Endothelial cell of umbilical vein (primary cell): Measurements from ENCODE around the gene MECP2. TPM values are rescaled to one million over a fixed set of nuclear protein-coding genes. Genes with fewer than 3 reads are reported as not detected.

Experiments used
- BruUV-seq: library from RNA; stranded (reverse); fragments of 400-500 nt; replicated peaks from 2 replicates; lab custom pipeline; 2021; lab: Mats Ljungman, UMichigan
- CTCF ChIA-PET: fragments of 300-600, 350-600 bp; sonication (Branson Sonifier 250); formaldehyde crosslinking; loops from one replicate; lab custom pipeline; 2021; ENCODE audit warnings: antibody characterized with exemption, inconsistent platforms; lab: Charles Lee
- POLR2A ChIA-PET: fragments of 300-600, 350-600 bp; sonication (Branson Sonifier 250); formaldehyde crosslinking; loops from one replicate; lab custom pipeline; 2021; ENCODE audit warnings: antibody characterized with exemption, inconsistent platforms; lab: Charles Lee
- DNase-seq: peaks from one replicate; pipeline ENCODE4 v3.0.0-alpha.2; 2011; ENCODE audit warnings: low read depth, low spot score
- FAIRE-seq: peaks from 2 replicates; lab custom pipeline; 2011; peaks lifted over from hg19 to GRCh38; lab: Jason Lieb, UNC
- H2AFZ ChIP-seq: 2 replicates; pipeline ENCODE4 v1.6.0; 2012; ENCODE audit warnings: low read depth, low read length, control low read depth, inconsistent platforms
- H3K27ac ChIP-seq: 2 replicates; pipeline ENCODE4 v1.5.1; 2011; ENCODE audit warnings: low read depth, mild to moderate bottlenecking, control low read depth, low read length, moderate library complexity; ENCODE audit not compliant: insufficient read depth
- H3K27me3 ChIP-seq, 2 experiments: 2 replicates each; pipeline versions ENCODE4 v1.6.0 to v1.6.1; 2011; ENCODE audit warnings: low read length in 2 of 2, mixed read lengths in 1 of 2; ENCODE audit not compliant: control insufficient read depth in 2 of 2, insufficient read depth in 2 of 2
- H3K36me3 ChIP-seq, 2 experiments: 2 replicates in 1 of 2; 3 replicates in 1 of 2; pipeline ENCODE4 v1.5.1; 2011; ENCODE audit warnings: low read length in 2 of 2, mild to moderate bottlenecking in 1 of 2, moderate library complexity in 1 of 2; ENCODE audit not compliant: control insufficient read depth in 2 of 2, insufficient read depth in 2 of 2; ENCODE audit errors: extremely low read depth in 1 of 2
- H3K4me1 ChIP-seq: 3 replicates; pipeline ENCODE4 v1.5.1; 2011; ENCODE audit warnings: mild to moderate bottlenecking, low read length; ENCODE audit not compliant: control insufficient read depth, insufficient read depth; ENCODE audit errors: extremely low read depth
- H3K4me2 ChIP-seq: 2 replicates; pipeline ENCODE4 v1.6.1; 2011; ENCODE audit warnings: low read length, control low read depth, mixed read lengths; ENCODE audit not compliant: insufficient read depth
- H3K4me3 ChIP-seq, 3 experiments: fragments of 200-600 bp in 1 of 3; sonication (generic), shearing (Covaris generic) in 1 of 3; replicated peaks in 1 of 3; 2 replicates each; pipeline ENCODE4 v1.5.1; 2011 to 2016; ENCODE audit warnings: control low read depth in 3 of 3, low read length in 3 of 3, mild to moderate bottlenecking in 2 of 3, inconsistent platforms in 1 of 3, low read depth in 1 of 3, moderate library complexity in 1 of 3; ENCODE audit not compliant: insufficient read depth in 1 of 3
- H3K79me2 ChIP-seq: 2 replicates; pipeline ENCODE4 v1.6.0; 2012; ENCODE audit warnings: low read length, inconsistent platforms; ENCODE audit not compliant: control insufficient read depth, insufficient read depth
- H3K9ac ChIP-seq: replicated peaks from 2 replicates; pipeline ENCODE3; 2011; ENCODE audit warnings: low read length, control low read depth; ENCODE audit not compliant: insufficient read depth; ENCODE audit errors: extremely low read depth
- H3K9me1 ChIP-seq: replicated peaks from 3 replicates; pipeline ENCODE4 v1.6.0; 2011; ENCODE audit warnings: mild to moderate bottlenecking, low read length; ENCODE audit not compliant: control insufficient read depth, insufficient read depth; ENCODE audit errors: extremely low read depth
- H3K9me3 ChIP-seq: replicated peaks from 2 replicates; pipeline ENCODE4 v1.5.1; 2012; ENCODE audit warnings: low read length, inconsistent platforms; ENCODE audit not compliant: control insufficient read depth, insufficient read depth
- H4K20me1 ChIP-seq: replicated peaks from 2 replicates; pipeline ENCODE3; 2011; ENCODE audit warnings: mild to moderate bottlenecking, low read length; ENCODE audit not compliant: control insufficient read depth, insufficient read depth; ENCODE audit errors: extremely low read depth
- CTCF ChIP-seq, 2 donors: IDR thresholded peaks; 1 replicate in 1 of 2; 2 replicates in 1 of 2; pipeline ENCODE4 v1.5.1; 2011; ENCODE audit warnings: low read length in 2 of 2, mild to moderate bottlenecking in 2 of 2, moderate library complexity in 2 of 2, control low read depth in 1 of 2, inconsistent platforms in 1 of 2, low read depth in 1 of 2; ENCODE audit not compliant: insufficient read depth in 1 of 2; ENCODE audit errors: extremely low read depth in 1 of 2
- EZH2 ChIP-seq: IDR thresholded peaks from 2 replicates; pipeline ENCODE4 v1.6.1; 2012; ENCODE audit warnings: borderline replicate concordance, low read depth, mild to moderate bottlenecking, moderate library complexity, low read length, inconsistent platforms; ENCODE audit not compliant: severe bottlenecking
- FOS ChIP-seq: IDR thresholded peaks from 2 replicates; pipeline ENCODE4 v1.6.1; 2011; ENCODE audit warnings: mild to moderate bottlenecking, low read length, moderate library complexity, borderline replicate concordance; ENCODE audit not compliant: insufficient read depth
- JUN ChIP-seq: IDR thresholded peaks from 2 replicates; pipeline ENCODE4 v1.6.1; 2011; ENCODE audit warnings: borderline replicate concordance, low read depth; ENCODE audit not compliant: insufficient read length, insufficient read depth
- MAX ChIP-seq: IDR thresholded peaks from 2 replicates; pipeline ENCODE4 v1.6.1; 2011; ENCODE audit not compliant: insufficient read depth, insufficient read length
- MYC ChIP-seq: IDR thresholded peaks from one replicate; pipeline ENCODE4 v1.6.1; 2011; ENCODE audit warnings: mild to moderate bottlenecking, low read depth, low read length
- POLR2A ChIP-seq: IDR thresholded peaks from 2 replicates; pipeline ENCODE4 v1.6.1; 2012; ENCODE audit warnings: low read depth, mild to moderate bottlenecking, control low read depth, low read length
- POLR2AphosphoS5 ChIP-seq: IDR thresholded peaks from 2 replicates; pipeline ENCODE4 v1.6.1; 2012; ENCODE audit warnings: low read depth, mild to moderate bottlenecking, control low read depth, low read length, moderate library complexity; ENCODE audit not compliant: insufficient read depth
- dilution Hi-C: fragments of 300-500 bp; cut with MboI; formaldehyde crosslinking; loops from one replicate; pipeline ENCODE4 v1.15.0; 2019; ENCODE audit warnings: low sequenced_read_pairs; ENCODE audit not compliant: extremely low pct_ligation_motif_present
- intact Hi-C: fragments of 100-400 bp; cut with micrococcal nuclease; formaldehyde crosslinking; loops from one replicate; pipeline ENCODE4 v1.10.0; 2022
- polyA plus RNA-seq, 4 experiments: library from polyadenylated mRNA; depleted of rRNA in 3 of 4; stranded (reverse) in 3 of 4; unstranded in 1 of 4; fragments of >200 nt; gene quantifications; 2 replicates each; pipeline versions ENCODE4 v1.2.1 to v1.2.3, GENCODE V29; 2011 to 2012; ENCODE audit warnings: missing spikeins in 1 of 4
- total RNA-seq: library from RNA; stranded (reverse); gene quantifications from 2 replicates; pipeline ENCODE4 v1.2.3, GENCODE V29; 2021

The MECP2 gene
- total and polyA plus RNA-seq, 2 donors (not counting 3 experiments of a cell fraction or from before 2014, with no cell fraction given) = 9.0 to 45.3 TPM

- DNase-seq (peak; percentile 55), FAIRE-seq (peak; percentile 84)
- no TSS peak for BruUV-seq
- H3K4me2 ChIP-seq = no peak overlapping the region
- no peak overlapping the region for H3K27ac ChIP-seq
- intact Hi-C loops = loop anchor here (1.0 kb wide), 1 partner anchor 38 kb away; no protein-coding TSS in a partner anchor
- H3K27me3 ChIP-seq = no peaks in the 10 kb centered on the region
- peaks cover 18% of the 10 kb centered on the region for H3K4me1 ChIP-seq
- no peaks in the 10 kb centered on the region for H4K20me1 ChIP-seq
- H3K9ac ChIP-seq = no peak overlapping the region
- H2AFZ ChIP-seq = no peak overlapping the region
- CTCF ChIA-PET = interaction anchor here (1.4 kb wide), 1 partner anchor 38 kb away, joined by 5 read pairs; no protein-coding TSS in a partner anchor
- dilution Hi-C loops = no loop called here
- peaks cover 29% of the 10 kb centered on the region for H3K79me2 ChIP-seq
- no peaks in the 10 kb centered on the region for H3K9me1 ChIP-seq
- H3K36me3 ChIP-seq = no peaks in the 10 kb centered on the region
- no peak for TF ChIP-seq POLR2AphosphoS5
- TF ChIP-seq CTCF (IDR thresholded peaks at IDR 0.05; ENCODE audit: extremely low read depth in 1 of 2, insufficient read depth in 1 of 2, low read depth in 1 of 2, low read length in 2 of 2) = peak; percentile 37 to 62
- POLR2A ChIA-PET = no interaction called here
- no peak overlapping the region for H3K4me3 ChIP-seq
- H3K9me3 ChIP-seq = no peaks in the 10 kb centered on the region
Measured at GRCh38 chrX:154051201-154051810, 46.2 kb downstream of the MECP2 start.

- peaks cover 34% of the 10 kb centered on the region for H3K79me2 ChIP-seq
- ChIA-PET CTCF (interaction anchor here (1.7 kb wide), 1 partner anchor 37 kb away, joined by 11 read pairs; no protein-coding TSS in a partner anchor), POLR2A (no interaction called here)
- BruUV-seq = no TSS peak
- no peaks in the 10 kb centered on the region for H3K36me3 ChIP-seq
- H3K4me2 ChIP-seq = no peak overlapping the region
- no peak for FAIRE-seq
- no peaks in the 10 kb centered on the region for H3K27me3 ChIP-seq
- no peak overlapping the region for H3K27ac ChIP-seq
- no peak overlapping the region for H3K9ac ChIP-seq
- TF ChIP-seq POLR2AphosphoS5 (no peak), CTCF (IDR thresholded peaks at IDR 0.05; ENCODE audit: extremely low read depth in 1 of 2, insufficient read depth in 1 of 2, low read depth in 1 of 2, low read length in 2 of 2) (no peak), FOS (no peak), MAX (no peak), EZH2 (no peak), JUN (no peak), POLR2A (no peak), MYC (no peak)
- H3K4me3 ChIP-seq = no peak overlapping the region
- no peaks in the 10 kb centered on the region for H3K9me1 ChIP-seq
- no peaks in the 10 kb centered on the region for H3K9me3 ChIP-seq
- H4K20me1 ChIP-seq = no peaks in the 10 kb centered on the region
- intact Hi-C loops (no loop called here), dilution Hi-C loops (no loop called here)
- no peak overlapping the region for H2AFZ ChIP-seq
- DNase-seq = no peak
- peaks cover 24% of the 10 kb centered on the region for H3K4me1 ChIP-seq
Measured at GRCh38 chrX:154050113-154050495, 47.4 kb downstream of the MECP2 start.
